ENCODE results near the gene SH3TC1.

Gene SH3TC1

GRCh38 chr4:8280158-8280875, 81.2 kb downstream of the SH3TC1 start:
- no peak for DNase-seq

- no peak for DNase-seq
These were observed 81.9 kb downstream of the SH3TC1 start for GRCh38 chr4:8280876-8281440.

- no peak for DNase-seq
These were observed 82.5 kb downstream of the SH3TC1 start for GRCh38 chr4:8281519-8282133.

GRCh38 chr4:8282134-8282641, 83.1 kb downstream of the SH3TC1 start:
- DNase-seq: no peak

- DNase-seq: no peak
These were observed 83.7 kb downstream of the SH3TC1 start for GRCh38 chr4:8282742-8283141.

GRCh38 chr4:8283161-8283560, 84.1 kb downstream of the SH3TC1 start:
- DNase-seq: no peak

- DNase-seq: no peak
These were observed 84.6 kb downstream of the SH3TC1 start for GRCh38 chr4:8283631-8284121.

GRCh38 chr4:8284391-8284790, 85.3 kb downstream of the SH3TC1 start:
- no peak for DNase-seq

- DNase-seq: no peak
These were observed 86.3 kb downstream of the SH3TC1 start for GRCh38 chr4:8285143-8285975.

- no peak for DNase-seq
These were observed 87.1 kb downstream of the SH3TC1 start for GRCh38 chr4:8285976-8286718.

- DNase-seq: no peak
These were observed 87.7 kb downstream of the SH3TC1 start for GRCh38 chr4:8286719-8287342.

GRCh38 chr4:8287343-8288280, 88.5 kb downstream of the SH3TC1 start:
- no peak for DNase-seq

GRCh38 chr4:8289151-8289750, 90.2 kb downstream of the SH3TC1 start:
- DNase-seq: no peak

GRCh38 chr4:8289956-8290700, 91.0 kb downstream of the SH3TC1 start:
- no peak for DNase-seq

- DNase-seq: no peak
These were observed 91.5 kb downstream of the SH3TC1 start for GRCh38 chr4:8290701-8290970.
